ENCODE data around the gene ACADS.

The ACADS gene

GRCh38 chr12:120719496-120720233, 6.0 kb upstream of the ACADS start:
- Histone ChIP-seq H3K4me3 (ENCODE audit: low read depth, low read length) (no peak overlapping the region), H3K27me3 (ENCODE audit: insufficient read depth, low read depth, severe bottlenecking) (no peaks in the 10 kb centered on the region), H3K9me3 (ENCODE audit: severe bottlenecking) (no peaks in the 10 kb centered on the region), H3K36me3 (peaks cover 81% of the 10 kb centered on the region), H3K27ac (no peak overlapping the region)
- DNase-seq: no peak
- TF ChIP-seq CTCF (IDR thresholded peaks at IDR 0.05; ENCODE audit: low read depth, low read length): no peak

GRCh38 chr12:120720234-120720986, 5.2 kb upstream of the ACADS start:
- no peak overlapping the region for H3K4me3 ChIP-seq (ENCODE audit: low read depth, low read length)
- no peak for DNase-seq
- TF ChIP-seq CTCF (IDR thresholded peaks at IDR 0.05; ENCODE audit: low read depth, low read length): no peak
- peaks cover 75% of the 10 kb centered on the region for H3K36me3 ChIP-seq
- H3K27ac ChIP-seq: no peak overlapping the region
- no peaks in the 10 kb centered on the region for H3K9me3 ChIP-seq (ENCODE audit: severe bottlenecking)
- H3K27me3 ChIP-seq (ENCODE audit: insufficient read depth, low read depth, severe bottlenecking): no peaks in the 10 kb centered on the region

GRCh38 chr12:120720987-120721801, 4.4 kb upstream of the ACADS start:
- Histone ChIP-seq H3K27ac (no peak overlapping the region), H3K27me3 (ENCODE audit: insufficient read depth, low read depth, severe bottlenecking) (no peaks in the 10 kb centered on the region), H3K9me3 (ENCODE audit: severe bottlenecking) (no peaks in the 10 kb centered on the region), H3K36me3 (peaks cover 69% of the 10 kb centered on the region), H3K4me3 (ENCODE audit: low read depth, low read length) (no peak overlapping the region)
- no peak for DNase-seq
- TF ChIP-seq CTCF (IDR thresholded peaks at IDR 0.05; ENCODE audit: low read depth, low read length): no peak

- Histone ChIP-seq H3K36me3 (peaks cover 62% of the 10 kb centered on the region), H3K9me3 (ENCODE audit: severe bottlenecking) (no peaks in the 10 kb centered on the region), H3K27ac (no peak overlapping the region), H3K4me3 (ENCODE audit: low read depth, low read length) (no peak overlapping the region), H3K27me3 (ENCODE audit: insufficient read depth, low read depth, severe bottlenecking) (no peaks in the 10 kb centered on the region)
- no peak for DNase-seq
- no peak for TF ChIP-seq CTCF (IDR thresholded peaks at IDR 0.05; ENCODE audit: low read depth, low read length)
Measured at GRCh38 chr12:120721866-120722265, 3.8 kb upstream of the ACADS start.

GRCh38 chr12:120722784-120723183, 2.8 kb upstream of the ACADS start:
- Histone ChIP-seq H3K4me3 (ENCODE audit: low read depth, low read length) (no peak overlapping the region), H3K36me3 (peaks cover 54% of the 10 kb centered on the region), H3K27ac (no peak overlapping the region), H3K27me3 (ENCODE audit: insufficient read depth, low read depth, severe bottlenecking) (no peaks in the 10 kb centered on the region), H3K9me3 (ENCODE audit: severe bottlenecking) (no peaks in the 10 kb centered on the region)
- TF ChIP-seq CTCF (IDR thresholded peaks at IDR 0.05; ENCODE audit: low read depth, low read length): no peak
- DNase-seq: no peak

Data from WERI-Rb-1 (cell line).